Measurements from ENCODE around the gene PRRT2.

PRRT2 gene

GRCh38 chr16:29863669-29863984 lies 51.6 kb downstream of the PRRT2 start:
- DNase-seq = no peak

GRCh38 chr16:29864205-29864604 lies 52.2 kb downstream of the PRRT2 start:
- no peak for DNase-seq
